GM21619 (cell line): ENCODE results near the gene CCAR1.
A peak's percentile ranks its signal among the peaks of the same experiment; 100 is the strongest.
"Not testable (repeated sequence)": the region's sequence is repeated elsewhere in the genome, so short reads cannot be mapped to it uniquely, and the experiment has no call there.

Experiments
- ATAC-seq: cut with Tn5 transposase; IDR thresholded peaks from one replicate; pipeline ENCODE4 v1.9.1; 2021; ENCODE audit not compliant: unreplicated experiment

The CCAR1 gene

GRCh38 chr10:68827592-68827959 lies 106.5 kb downstream of the CCAR1 start:
- peak; percentile 17 for ATAC-seq

GRCh38 chr10:68828083-68828601 lies 107.1 kb downstream of the CCAR1 start:
- peak; percentile 33 for ATAC-seq

- ATAC-seq: no peak
Observed at GRCh38 chr10:68828833-68829232, 107.8 kb downstream of the CCAR1 start.

GRCh38 chr10:68829521-68829920 lies 108.5 kb downstream of the CCAR1 start:
- ATAC-seq: no peak

GRCh38 chr10:68829952-68830351 lies 108.9 kb downstream of the CCAR1 start:
- ATAC-seq: no peak

- ATAC-seq: no peak
Observed at GRCh38 chr10:68831961-68832455, 111.0 kb downstream of the CCAR1 start.

GRCh38 chr10:68832601-68833000 lies 111.6 kb downstream of the CCAR1 start:
- no peak for ATAC-seq

GRCh38 chr10:68837626-68838322 lies 116.7 kb downstream of the CCAR1 start:
- ATAC-seq: no peak

GRCh38 chr10:68840650-68841049 lies 119.6 kb downstream of the CCAR1 start:
- not testable (repeated sequence) for ATAC-seq
